Activated CD4-positive, alpha-beta T cell treated with anti-CD3 and anti-CD28 coated beads, Interleukin-2, amount 50 U/mL, for 4 hours (primary cell): Measurements from ENCODE around the gene FASTKD3.

Experiments used
- DNase-seq, 2 experiments: peaks; one replicate each; pipeline ENCODE4 v3.0.0-alpha.2; 2020

The FASTKD3 gene

GRCh38 chr5:7877851-7878250 is 9.0 kb upstream of the FASTKD3 start:
- no peak for DNase-seq

DNA sequence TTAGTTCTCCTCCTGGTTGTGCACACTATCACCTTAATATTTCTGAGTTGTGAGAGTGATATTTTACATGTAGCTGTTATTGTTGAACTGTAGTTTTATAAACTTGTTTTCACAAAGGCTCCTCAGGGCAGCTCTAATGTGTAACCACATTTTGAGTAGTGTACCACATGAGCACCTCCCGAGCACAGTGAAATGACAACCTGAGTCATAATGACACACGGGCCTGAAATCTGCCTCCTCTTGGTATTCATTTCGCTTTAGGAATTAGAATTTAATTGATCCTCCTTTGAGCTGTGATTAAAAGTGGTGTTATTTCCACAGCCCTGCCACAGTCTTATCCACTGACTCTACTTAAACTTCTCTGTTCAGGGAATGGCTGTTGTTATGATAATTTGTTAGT is 8.0 kb upstream of the FASTKD3 start:
- no peak for DNase-seq

DNA sequence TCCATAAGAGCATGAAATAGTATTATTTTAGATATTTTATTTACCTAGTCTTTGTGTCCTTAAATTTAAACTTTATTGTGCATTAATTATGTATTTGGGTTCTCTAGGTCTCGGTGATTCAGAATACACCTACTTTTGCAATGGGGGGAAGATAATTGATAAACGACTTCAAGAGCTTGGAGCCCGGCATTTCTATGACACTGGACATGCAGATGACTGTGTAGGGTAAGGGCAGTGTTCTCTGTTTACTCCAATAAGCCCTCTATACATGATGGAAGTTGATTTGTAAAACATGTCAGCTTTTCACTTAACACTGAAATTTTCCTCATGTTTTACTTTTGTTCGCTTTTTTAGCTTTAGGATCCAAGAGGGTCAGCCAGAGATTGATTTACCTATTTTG is 6.3 kb upstream of the FASTKD3 start:
- DNase-seq: no peak

GRCh38 chr5:7874639-7875038 is 5.8 kb upstream of the FASTKD3 start:
- DNase-seq: no peak

GRCh38 chr5:7873216-7873615 is 4.4 kb upstream of the FASTKD3 start:
- peak in 1 of 2 experiments; percentile 13 for DNase-seq

DNA sequence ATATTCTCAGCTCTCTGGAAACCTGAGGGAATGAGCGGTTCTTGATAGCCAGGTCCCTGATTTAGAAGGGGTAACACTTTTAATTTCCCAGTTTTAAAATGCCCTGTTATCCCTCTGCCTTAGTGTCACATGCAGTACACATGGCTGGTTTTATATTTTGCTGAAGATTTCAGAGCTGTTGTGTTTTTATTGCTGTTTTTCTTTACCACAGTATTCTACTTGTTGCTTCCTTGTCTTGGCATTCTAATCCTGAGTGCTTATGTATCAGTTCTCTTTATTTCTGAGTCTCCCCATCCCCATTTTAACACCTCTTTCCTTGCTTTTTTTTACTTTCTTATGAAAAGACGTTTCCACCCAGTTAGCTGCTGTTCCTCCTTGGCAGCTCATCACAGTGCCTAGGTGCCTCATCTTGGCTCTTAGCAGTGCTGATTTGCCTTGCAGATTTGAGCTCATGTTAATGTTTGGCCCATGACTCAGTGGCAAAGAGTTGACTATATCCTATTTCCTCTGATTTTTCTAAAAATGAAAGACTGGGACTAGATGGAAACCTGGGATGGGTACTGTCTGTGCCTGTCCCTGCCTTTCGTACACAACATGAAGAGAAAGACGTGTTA is 3.8 kb upstream of the FASTKD3 start:
- DNase-seq: no peak

DNA sequence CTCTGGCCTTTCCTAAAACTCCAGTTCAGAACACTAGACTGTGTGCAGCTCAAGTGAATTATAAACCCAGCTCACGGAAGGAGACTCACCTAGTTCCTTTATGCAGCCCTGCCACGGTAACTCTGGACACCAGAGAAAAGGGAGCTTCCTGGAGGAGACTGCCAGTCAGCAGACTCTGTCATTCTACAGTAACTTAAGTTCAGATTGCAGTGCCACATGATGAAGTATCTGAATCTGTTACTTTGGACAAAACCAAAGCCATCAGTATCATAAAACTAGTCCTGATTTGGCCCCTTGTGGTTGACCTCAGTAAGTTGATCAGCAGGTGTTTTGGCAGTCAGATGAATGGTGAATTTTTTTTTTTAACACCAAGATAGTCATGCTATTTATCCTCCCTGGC is 2.8 kb upstream of the FASTKD3 start:
- no peak for DNase-seq

DNA sequence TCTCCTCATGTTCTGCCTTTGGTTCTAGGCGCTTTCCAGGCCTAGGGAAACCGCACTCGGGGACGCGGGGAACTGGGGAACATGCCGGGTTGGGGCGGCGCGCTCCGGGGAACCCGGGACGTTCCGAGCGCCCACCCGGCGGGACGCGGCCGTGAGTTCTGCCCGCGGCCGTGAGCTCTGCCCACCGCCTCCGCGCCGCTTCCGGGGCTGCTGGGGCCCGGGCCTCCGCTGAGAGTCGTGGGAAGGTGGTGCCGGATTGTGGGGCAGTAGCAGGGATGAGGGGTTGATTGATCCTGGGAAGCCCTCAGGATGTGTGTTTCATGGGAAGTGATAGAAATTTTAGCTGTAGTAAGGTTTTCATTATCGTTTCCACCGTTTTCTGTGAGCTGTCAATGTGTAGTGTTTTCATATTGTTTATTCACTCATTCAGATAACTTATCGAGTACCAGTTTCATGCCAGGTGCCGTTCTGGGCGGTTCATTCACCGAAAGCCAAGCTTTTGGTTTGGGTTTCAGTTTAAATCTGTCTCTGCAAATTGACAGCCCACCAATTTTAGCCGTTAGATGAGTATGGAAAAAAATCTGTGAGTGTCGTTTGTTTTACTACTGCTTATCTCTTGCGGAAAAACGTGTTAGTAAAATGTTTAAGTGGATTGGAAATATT is 774 bp upstream of the FASTKD3 start:
- DNase-seq: peak in 1 of 2 experiments; percentile 4

DNA sequence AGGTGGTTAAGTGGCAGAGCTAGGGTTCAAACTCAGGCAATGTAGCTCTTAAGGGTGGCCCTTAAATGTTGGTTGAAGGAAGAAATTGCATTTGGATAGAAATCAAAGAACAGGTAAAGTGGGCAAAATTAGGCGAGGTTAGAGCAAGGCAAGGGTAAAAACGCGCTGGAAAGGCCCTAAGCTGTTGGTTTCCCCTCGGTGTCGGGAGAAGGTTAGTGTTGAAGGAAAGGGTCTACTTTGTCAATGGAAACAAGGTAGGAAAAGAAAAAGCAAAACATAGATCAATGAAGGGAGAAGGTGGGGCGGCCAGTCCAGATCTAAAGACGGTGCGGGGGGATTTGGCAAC is 431 bp downstream of the FASTKD3 start:
- no peak for DNase-seq

DNA sequence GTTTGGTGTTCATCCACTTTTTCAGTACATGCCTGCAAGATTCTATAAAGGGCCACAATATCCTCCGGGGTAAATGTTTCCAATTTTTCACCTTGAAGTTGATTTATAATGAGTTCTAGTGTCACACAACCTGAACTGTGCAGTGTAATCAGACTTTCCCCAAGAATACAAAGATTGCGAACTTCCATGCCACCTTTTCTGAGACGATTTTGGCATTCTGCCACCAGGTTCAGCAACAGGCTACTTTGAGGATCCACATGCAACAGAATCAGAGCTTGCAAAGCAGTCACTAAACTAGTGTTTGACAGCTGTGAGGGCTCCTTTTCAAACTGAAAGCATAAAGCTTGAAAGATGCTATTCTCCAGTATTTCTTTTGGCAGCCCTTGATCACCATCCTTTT is 1.6 kb downstream of the FASTKD3 start:
- DNase-seq: no peak

DNA sequence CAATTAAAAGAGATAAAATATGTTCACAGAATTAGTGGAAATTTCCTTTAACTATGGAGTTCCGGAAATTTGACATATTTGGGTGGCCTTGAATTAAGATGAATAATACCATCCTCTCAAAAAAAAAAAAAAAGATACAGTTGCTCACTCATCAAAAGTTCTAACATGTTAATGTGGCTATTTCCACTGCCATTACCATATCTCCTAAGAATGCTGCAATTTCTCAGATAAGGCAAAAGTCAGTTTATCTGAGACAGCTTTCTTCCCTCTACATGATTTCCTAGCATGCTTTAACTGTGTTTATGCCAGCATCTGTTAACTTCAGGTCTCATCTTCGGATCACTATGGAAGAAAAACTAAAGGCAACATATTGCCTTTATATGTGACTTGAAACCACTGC is 2.6 kb downstream of the FASTKD3 start:
- DNase-seq: no peak

DNA sequence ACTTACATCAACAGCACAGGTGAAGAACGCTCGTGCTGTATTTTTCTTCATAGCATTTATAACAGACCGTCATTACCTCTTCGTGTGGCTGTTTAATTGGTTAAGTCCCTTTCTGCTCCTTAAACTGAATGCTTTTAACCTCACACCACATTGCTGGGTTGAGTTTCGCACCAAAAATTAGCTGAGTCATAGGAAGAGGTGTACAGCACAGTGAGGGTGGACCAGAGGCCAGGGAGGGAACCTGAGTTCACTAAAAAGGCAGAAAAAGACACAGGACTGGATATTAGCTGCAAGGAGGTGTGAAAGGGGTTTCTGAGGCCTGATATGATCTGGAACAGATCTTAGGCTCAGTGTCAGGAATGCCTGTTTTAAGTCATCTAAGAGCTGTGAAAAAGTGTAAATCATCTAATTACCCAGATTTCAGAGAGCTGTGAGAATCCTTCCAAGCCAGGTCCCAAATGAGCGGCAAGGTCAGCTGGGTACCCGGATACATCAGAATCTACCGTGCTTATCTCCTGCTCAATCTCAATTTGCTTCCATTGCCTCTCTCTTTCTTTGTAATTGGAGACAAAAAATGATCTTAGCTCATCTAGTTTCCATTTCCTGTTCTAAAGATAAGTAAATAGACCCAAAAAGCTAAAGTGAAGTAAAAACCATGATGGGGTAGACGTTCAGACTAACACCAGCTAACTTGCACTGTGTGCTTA is 10.8 kb downstream of the FASTKD3 start:
- DNase-seq: no peak

GRCh38 chr5:7857361-7857760 is 11.5 kb downstream of the FASTKD3 start:
- no peak for DNase-seq

GRCh38 chr5:7856855-7857254 is 12.0 kb downstream of the FASTKD3 start:
- peak in 1 of 2 experiments; percentile 17 for DNase-seq

DNA sequence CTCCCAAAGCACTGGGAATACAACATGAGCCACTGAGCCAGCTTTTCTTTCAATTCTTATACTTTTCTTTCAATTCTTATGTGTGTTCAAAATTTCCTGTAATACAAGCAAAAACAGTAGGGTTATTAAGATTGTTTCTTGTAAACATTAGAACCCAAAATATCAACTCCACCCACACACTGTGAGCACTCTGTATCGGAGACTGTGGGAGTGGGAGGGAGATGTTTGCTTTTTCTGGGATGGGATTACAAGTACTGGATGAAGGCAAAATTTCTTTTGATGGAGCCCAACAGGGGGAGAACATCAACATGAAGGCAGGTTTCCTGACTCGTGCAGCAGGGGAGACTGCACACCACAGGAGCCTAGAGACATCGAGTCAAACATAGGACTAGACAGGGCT is 13.2 kb downstream of the FASTKD3 start:
- DNase-seq: no peak

- no peak for DNase-seq
Measured at GRCh38 chr5:7852988-7853387, 15.8 kb downstream of the FASTKD3 start.

DNA sequence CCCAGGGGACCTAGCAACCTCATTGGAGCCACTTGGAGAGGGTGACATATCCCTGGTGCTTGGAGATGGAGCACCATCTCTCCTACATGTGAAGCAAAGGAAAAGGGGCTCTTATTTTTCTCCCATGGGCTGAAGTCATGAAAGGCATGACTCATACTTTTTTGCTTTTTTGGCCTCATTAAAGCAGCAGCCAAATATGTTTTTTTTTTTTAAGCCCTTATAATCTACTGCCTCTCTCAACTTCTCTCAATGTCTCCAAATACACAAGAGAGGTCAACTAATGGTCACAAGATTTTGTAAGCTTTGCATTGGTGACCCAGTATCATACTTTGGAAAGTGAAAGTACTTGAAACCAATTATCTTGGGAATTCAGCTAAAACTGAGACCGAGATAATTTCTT is 16.3 kb downstream of the FASTKD3 start:
- no peak for DNase-seq

DNA sequence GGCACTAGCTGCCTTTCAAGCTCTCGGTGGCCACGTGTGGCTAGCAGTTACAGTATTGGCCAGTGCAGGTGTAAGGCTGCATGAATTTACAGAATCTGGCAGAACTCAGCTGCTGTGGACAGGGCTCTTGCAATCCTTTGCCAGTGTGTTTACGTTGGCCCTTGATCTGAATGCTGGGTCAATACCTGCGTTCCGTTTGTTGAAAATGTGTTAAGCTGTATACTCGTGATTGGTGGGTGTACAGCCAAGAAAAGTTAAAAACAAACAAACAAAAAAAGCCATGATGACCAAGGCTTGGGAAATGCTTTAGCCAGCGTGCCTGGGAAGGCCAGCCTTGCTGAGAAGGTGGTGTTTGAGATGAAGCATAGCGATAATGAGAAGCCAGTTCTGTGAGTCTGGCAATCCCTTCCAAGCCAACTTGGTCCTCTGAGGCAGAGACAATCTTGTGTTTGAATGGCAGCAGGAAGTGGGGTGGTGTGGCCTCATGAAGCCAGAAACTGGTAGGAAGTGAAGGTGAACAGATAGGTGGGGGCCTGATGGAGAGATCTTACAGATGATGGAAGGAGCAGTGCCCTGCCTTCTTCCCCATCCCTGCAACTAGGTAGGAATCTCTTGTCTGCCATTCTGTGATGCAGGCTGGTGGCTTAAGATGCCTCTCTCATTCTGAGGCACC is 17.1 kb downstream of the FASTKD3 start:
- no peak for DNase-seq

DNA sequence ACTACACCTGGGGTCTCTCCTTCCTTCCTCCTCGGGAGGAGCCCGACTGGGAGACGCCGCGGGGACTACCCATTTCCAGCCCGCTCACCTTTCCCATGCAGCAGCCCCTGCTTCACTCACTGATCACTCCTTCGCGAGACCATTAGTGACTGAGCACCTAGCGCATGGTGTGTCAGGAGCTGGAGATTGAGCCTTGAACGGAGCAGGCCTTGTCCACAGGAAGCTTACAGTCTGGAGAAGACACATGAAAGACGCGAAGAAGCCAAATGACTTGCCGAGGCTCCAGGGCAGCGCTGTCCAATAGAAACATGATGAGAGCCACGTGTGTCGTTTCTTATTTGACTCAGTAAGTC is 17.6 kb downstream of the FASTKD3 start:
- DNase-seq: no peak

- peak; percentile 9 to 11 for DNase-seq
Measured at GRCh38 chr5:7850395-7851239, 18.2 kb downstream of the FASTKD3 start, which contains the start of gene CFAP90. Gene CFAP90 (minus strand): TSS chr5:7851133. CDS start chr5:7851021, 112 bp downstream.

DNA sequence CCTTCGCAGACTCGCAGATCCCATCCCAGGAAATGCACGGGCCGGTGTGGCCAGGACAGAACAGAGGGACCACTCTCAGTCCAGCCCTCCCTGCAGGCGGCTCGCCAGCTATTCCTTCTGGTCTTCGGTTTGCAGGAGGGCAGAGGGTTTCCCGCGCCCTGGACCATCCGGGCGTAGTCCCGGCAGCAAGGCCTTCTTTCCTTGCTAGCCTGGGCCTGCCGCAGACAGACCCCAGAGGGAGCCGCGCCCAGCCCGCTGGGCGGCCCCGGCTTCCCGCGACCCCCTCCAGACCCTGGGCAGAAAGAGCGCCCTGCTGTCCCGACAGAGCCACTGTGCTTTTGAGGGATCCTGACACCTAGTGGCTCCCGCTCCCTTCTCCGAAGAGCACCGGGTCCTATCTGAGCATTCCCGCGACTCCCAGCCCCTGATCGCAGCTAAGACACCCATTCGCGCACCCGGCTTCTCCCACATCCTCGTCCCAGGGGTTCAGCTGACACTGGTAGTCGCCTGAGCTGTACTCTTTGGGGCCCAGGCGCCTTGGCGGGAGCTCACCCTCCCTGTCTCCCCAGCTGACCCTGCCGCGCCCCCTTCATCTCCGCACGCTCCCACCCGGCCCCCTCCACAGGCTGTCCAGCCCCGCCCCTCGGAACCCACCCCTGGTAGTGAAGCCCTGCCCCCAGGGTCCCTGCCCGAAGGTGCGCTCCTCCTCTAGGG is 19.0 kb downstream of the FASTKD3 start:
- DNase-seq: no peak

- no peak for DNase-seq
Measured at GRCh38 chr5:7848296-7848695, 20.5 kb downstream of the FASTKD3 start.
